Suppressor macrophage treated with lipopolysaccharide for 1 hour (primary cell): ENCODE measurements around the gene LRRC8B.

Experiments
- DNase-seq, 3 donors: peaks; one replicate each; pipeline ENCODE4 v3.0.0-alpha.2; 2020 to 2022

The LRRC8B gene

DNA sequence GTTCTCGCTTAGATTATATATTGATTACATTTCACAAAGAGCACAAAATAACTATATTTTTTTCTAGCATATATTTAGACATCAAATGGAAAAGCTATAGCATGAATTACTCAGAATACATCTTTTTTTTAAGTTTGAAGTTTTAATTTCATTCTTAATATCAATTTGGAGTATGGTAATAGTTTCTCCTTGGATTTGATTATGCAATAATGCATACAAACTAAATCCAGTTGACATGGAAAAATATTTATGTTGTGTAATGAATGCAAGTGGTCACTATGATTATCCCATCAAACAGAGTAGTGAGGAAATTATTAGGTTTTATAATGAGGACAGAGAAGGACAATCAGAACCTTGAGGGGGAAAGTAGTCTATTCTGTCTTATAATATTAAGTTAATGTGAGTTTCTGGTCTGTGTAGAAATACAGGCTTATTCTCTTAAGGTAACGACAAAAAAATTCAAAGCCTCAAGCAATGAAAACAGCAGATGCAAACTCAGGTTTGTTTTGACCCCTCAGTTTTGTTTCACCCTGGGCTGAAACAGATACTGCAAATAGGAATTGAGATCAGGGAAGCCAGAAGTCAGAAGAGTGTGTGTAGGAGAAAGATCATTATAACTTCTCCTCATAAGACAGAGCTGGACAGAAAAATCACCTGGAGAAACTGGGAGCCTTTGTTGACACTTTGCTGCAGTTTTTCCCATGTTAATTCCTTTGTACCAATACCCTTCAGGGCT is 23.7 kb downstream of the LRRC8B start:
- no peak for DNase-seq

DNA sequence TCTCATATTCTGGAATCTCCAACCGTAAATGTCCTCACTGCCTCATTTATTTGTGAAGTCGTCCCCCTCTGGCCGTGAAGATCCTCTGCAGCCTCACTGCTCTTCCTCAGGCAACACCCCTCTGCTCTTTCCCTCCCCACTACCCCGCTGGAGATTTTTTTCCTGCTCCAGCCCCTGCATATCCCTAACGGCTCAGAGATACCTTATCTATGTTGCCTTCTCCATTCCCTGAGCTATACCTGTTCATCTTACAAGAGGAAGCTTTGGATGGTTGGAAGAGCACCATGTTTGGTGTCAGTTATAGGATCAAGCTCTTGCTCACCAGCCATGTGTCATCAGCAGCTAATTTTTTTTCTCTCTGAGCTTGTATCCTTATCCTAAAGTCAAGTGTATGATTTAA is 26.4 kb downstream of the LRRC8B start:
- no peak for DNase-seq

DNA sequence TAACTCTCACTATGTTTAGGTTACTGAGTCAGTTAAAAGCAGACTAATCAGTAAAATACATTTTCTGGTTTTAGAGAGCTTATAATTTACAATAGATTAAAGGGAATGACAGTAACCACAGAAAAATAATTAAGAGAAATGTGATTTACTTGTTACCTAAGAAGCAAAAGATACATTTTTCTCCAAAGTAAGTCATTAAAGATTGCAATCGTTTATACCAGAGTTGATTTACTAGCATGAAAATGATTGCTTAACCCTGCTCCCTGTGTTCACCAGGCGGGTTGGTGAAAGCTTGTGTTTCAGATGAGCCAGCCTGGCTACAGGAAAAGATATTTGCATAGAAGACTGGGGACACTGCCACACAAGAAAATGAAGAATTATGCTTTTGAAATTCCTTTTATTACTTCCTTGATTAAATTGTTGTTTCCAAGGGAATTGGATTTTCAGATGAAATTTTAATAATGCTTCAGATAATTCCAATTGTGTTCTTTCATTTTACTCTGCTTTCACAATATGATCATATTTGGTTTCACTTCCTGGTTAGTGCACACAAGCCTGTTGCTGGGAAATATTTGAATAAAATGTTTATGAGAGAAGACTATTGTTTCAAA is 27.9 kb downstream of the LRRC8B start:
- peak; percentile 51 to 85 (median 82) for DNase-seq

DNA sequence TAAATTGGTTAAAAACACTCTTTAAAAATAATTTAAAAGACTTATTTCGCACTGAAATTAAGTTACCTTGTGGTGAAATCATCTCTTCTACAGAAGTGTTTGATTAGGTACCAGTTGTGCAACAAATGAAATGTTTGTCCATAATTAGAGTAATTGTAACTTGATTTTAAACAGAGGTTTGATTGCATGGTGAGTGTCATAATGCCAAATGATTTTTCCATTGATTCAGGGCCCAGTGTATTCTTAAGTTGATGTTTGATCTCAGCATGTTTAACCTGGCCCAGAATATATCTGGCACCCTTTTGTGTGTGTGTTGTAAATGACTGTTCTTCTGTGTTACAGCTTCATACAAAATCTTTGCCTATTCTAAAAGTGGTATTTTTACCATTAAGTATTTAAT is 28.5 kb downstream of the LRRC8B start:
- no peak for DNase-seq

DNA sequence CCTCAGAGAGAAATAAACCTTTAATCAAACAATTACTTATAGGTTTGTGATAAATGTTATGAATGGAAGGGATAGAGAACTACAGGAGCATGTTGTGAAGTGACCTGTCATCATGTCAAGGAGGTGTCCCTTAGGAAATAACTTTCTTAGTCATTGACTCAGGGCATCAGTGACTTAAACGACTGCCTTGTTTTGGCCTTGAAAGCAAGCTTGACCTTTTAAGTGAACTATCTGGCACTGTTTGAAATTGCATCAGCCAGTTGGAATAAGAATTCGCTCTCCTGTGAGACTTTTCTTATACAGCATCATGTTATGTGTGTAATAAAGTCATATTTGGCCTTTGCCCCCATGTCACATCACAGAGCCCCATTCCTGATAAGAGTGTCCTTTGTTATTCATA is 30.9 kb downstream of the LRRC8B start:
- DNase-seq = peak; percentile 20 to 55 (median 43)

DNA sequence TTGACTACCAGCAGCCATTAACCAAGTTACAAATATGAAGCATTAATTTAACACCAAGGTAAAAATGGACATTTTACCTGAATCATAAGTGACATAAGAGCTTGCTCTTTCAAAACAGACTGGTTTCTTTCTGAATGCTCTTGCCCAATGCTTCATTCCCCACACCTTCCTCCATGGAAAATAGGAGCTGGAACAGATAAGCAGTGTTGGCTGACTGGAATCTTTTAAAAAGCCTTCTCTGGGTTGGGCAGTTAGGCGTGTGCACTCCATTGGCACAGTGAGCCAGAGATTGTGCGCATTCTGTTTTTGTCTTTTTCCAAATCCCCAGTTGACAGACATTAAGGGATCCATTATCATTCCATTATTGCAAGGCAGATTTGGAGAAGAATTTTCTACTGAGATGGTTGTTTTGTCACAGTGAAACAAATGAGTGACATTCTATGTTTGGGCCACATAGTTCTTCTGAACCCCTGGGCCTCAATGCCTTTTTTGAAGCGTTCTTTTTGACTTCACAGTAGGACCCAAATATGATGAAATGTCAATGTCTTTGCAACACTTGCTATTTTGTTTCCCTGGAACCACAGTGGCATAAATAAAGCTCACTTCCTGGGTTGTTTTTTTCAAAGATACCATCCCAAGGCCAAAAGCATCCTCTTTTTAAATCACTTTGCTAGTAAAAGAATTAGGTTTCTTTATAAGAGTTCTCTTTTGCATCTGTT is 32.3 kb downstream of the LRRC8B start:
- DNase-seq = peak; percentile 24 to 43 (median 39)

DNA sequence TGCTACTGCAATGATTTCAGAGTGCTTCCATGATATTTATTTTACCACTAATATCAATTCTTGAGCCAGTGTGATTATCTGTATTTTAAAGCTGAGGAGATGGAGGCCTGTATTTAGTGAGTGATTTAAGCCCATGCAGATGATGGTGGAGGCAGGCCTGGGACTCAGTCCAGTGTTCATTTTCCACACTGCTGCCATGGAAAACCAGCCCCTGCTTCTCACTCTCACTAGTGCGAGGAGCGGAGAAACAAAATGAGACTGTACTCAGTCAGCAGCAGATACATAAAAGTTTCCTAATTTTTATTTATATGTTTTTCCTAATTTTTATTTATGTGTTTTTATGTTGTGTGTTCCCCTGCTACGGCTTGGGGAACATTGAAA is 32.8 kb downstream of the LRRC8B start:
- DNase-seq = no peak

DNA sequence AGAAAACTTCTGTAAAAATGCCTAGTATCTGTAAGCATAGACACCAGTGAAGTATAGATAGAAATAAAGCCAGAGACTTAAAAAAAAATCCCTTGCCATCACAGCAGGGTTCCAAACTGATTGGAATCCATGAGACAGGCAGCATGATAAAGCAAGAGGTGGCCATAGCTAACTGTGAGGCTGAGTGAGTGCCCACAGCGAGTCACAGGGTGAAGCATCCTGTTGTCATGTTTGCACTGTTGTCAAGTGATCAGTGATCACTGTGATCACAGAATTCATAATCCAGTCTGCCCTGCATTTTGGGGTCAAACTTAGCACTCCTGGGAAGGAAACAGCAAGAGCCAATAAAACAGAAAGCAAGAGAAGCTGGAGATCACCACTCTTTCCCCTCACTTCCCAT is 33.3 kb downstream of the LRRC8B start:
- DNase-seq = peak in 2 of 3 donors; percentile 33 to 51

DNA sequence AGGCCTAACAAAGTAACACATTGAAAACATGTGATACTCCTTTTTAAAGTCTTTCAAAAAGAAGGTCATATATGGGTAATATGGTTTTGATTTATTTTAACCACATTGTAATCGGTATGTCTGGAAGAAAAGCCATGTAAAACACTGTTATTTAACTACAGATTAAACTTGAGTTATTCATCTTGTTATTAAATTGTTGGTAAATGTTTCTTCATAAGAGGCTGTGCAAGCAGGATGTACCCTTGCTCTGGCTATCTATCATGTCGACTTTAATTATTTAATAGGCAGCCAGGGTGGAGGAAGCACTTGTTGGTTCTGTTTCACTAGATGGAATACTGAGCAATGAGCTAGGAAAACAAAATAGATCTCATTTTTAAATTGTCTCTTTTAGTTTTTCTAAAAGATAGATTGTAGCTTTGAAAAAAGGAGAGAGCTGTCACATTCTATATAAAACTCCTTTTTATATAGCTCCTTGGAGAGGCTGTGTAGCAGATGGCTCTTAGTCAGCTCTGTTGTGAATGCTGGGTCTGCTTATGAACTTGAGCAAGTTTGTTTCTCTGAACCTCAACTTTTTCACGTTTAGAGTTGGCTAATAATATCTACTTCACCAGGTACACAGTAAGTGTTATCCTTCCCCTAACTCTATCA is 39.5 kb downstream of the LRRC8B start:
- DNase-seq = no peak

DNA sequence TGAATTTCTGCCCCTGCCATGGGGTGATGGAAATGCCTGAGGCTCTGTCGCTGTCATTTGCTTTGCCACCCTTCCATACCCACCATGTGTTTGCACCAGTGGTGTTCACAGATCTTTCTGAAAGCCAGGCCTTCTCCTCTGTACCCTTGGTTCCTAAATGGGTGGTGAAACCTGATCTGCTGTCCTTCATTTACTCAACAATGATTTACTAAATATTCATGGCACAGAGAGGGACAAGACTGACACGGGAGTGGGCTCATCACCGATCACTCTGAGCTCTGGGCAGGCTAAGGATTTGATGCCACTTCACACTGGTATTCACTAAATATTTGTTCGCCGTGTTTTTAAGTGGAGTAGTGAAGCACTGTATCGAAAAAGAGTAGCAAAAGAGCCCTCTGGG is 40.9 kb downstream of the LRRC8B start:
- no peak for DNase-seq

DNA sequence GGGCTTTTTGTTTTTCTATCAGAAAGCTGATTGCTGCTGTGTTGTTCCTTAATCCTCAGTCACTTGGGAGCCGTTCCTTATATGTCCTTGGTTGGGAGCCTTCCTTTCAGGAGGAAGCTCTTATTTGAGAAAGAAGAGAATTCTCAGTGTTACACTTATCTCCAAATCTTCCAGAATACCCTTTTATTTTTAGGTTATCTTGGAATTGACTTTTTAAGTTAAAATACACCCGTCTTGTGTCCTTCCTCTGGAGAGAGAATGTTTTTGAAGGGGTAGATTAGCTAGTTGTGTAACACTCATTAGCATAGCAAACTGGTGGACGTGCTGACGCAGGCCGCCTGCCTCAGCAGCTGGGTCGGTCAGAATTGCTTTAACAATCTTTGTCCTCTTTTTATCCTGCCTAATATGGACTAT is 42.1 kb downstream of the LRRC8B start:
- DNase-seq = peak; percentile 45 to 57 (median 51)

DNA sequence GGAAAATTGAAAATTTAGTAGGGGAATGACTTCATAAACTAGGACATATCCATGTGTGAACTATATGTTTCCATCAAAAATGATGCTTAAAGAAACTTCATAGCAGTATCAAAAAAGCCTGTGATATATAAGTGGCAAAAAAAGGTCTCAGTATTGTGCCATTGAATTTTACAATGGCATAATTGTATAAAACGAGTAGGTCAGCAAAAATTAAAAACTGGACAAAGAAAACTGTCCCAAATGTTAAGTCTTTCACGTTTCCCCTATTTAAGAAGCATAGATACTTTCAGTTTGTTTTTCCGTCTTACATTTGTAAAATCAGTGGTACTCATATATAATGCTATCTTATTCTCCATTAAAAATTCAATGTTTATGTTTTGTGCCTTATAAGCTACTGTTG is 43.2 kb downstream of the LRRC8B start:
- DNase-seq = no peak

DNA sequence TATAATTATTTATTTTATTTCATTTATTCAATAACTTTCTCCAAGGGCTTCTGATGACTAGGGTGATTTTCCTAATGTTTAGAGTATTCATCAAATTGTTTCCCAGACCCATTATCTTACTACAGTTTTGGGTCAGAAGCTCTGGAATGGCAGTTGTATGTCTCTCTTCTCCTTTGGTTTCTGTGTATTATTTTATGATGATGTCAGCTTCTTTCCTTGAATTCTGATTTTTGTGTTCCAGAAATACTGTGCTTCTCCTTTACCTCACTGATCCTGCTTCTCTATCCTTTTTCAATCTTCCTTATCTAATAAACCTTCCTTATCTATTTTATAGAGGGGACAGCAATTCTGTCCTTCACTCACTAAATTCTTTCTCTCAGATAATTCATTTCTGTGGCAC is 48.8 kb downstream of the LRRC8B start:
- no peak for DNase-seq

DNA sequence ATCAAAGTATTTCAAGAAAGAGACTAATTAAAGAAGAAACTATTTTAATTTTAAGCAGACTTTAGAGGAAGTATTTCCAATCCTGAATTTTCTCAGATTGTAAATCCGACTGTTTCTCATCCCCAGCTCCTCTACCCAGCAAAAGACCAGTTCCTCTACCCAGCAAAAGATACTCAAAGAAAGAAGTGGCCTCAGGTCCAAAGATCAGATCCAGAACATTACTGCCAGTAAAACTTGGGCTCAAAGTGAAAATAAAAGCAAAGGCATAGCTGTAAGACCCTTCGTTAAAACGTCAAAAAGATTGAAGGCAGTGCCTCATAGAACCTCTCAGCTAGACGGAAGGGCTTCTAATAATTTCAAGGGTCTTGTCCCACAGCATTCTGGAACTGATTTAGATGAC is 50.0 kb downstream of the LRRC8B start:
- DNase-seq = no peak

DNA sequence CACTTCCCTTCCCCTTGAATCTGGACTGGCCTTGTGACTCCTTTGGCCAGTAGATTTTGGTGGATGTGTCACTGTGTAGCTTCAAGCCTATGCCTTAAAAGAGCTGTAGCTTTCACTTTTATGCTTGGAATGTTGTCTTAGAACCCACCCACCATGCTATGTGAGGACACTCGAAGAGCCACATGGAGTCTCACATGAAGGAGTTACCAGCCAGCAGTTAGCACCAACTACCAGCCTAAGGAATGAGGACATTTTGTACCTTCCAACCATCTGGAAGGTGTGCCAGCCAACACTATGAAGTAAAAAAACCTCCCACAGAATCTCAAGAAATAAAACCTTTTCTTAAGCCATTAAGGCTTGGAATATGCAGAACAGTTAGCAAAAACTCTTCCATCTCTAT is 50.6 kb downstream of the LRRC8B start:
- no peak for DNase-seq

DNA sequence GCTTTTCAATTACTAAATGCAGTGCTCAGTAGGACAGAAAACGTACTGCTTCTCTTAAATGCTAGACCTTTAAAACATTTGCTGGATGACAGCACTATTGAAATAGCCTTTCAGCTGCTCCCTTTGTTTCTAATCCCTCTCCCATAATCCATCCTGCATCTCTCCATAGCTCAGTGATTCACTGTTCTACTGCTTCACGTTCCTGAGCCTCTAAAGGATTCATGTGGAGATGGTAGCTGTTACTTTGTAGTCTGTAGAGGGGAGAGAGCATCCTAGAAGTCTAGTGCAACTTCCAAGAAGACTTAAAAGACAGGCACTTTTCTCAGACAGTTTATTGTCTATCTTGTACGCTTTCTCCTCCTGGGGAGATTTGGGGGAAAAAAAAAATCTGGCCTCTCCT is 51.4 kb downstream of the LRRC8B start:
- DNase-seq = no peak

DNA sequence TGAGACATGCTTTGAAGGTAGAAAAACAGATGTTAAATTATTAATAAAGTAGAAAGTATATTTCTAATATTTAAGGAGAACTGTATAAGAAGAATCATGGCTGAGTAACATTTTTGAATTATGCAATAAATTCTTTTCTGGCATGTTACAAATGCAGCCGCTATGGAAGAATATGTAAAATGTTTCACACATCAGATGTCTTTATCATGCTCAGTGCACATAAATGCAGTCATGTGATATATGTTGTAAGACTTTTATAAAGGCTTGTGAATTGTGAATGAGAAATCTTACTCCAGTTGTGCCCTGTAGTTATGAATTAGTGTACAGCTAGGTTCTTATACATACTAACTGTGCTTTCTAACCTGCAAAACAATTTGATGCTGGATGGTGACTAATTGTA is 53.5 kb downstream of the LRRC8B start:
- peak in 1 of 3 donors; percentile 14 for DNase-seq

DNA sequence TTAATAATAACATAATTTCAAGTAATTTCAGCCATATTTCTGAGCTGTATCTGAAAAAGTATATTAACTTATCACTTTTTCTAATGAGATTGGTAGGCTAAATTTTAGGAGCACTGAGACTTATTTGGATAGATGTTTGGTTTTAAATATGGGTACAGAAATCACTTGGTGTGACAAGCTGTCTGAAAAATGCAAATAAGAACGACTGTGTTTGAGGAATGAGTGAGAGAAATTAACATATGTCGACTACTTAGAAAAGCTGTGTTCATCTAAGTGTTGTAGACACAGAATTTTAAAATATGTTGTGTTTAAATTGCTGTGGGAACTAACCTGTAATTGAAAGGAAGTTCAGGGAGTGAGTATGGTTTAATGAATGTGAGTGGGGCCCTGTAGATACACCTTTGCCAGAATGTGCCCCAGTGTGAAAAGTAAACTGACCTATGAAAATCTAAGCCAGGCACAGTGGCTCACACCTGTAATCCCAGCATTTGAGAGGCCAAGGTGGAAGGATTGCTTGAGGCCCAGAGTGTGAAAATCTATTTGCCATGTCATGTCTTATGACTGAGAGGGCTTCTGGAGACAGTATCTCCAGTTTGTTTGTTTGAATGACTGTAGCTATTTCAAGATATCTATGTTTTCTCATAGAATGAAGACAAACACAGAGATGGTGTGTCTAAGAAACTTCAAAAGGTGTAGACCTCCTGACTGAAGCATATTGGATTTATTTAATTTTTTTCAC is 54.5 kb downstream of the LRRC8B start:
- DNase-seq = no peak

DNA sequence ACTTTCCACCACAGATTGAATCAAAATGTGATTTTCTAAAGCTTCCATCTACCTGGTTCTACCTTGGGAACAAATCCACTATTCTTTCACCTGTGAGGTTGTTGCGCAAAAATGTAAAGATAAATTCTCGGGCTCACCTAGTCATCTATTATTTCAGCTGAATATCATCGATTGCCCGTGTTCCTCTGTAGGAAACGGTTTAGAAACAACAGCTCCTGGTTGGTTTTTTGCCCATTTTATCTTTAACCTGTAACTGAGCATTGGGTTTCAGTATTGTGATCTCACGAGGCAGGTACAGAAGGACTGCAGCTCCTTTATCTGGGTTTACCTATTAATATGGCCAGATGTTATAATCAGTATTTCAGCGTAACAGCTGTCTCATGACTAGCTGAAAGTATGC is 55.4 kb downstream of the LRRC8B start:
- no peak for DNase-seq

DNA sequence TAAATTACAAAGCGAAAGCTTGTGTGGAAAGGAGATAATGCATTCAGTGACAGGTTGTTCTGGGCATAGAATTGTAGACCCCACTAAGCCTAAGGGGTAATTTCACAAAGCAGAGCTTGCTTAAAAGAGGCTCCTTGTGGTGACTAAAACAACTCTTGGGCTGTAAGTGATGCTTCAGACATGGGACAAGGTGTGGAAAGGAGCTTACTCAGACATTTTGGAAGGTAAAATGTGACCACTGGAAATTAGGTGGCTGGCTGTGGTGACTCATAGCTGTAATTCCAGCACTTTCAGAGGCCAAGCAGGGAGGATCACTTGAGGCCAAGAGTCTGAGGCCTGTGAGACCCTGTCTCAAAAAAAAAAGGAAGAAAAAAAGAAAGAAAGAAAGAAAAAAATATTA is 57.2 kb downstream of the LRRC8B start:
- DNase-seq = no peak

DNA sequence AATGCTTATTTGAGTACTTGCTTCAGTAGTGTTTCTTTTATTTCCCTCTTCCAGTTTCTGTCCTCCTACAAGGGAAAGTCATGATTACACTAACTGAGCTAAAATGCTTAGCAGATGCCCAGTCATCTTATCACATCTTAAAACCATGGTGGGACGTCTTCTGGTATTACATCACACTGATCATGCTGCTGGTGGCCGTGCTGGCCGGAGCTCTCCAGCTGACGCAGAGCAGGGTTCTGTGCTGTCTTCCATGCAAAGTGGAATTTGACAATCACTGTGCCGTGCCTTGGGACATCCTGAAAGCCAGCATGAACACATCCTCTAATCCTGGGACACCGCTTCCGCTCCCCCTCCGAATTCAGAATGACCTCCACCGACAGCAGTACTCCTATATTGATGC is 57.9 kb downstream of the LRRC8B start:
- DNase-seq = peak in 1 of 3 donors; percentile 22

DNA sequence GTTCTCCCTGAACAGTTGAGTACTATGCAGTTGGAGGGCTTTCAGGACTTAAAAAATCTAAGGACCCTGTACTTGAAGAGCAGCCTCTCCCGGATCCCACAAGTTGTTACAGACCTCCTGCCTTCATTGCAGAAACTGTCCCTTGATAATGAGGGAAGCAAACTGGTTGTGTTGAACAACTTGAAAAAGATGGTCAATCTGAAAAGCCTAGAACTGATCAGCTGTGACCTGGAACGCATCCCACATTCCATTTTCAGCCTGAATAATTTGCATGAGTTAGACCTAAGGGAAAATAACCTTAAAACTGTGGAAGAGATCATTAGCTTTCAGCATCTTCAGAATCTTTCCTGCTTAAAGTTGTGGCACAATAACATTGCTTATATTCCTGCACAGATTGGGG is 59.6 kb downstream of the LRRC8B start:
- DNase-seq = no peak

DNA sequence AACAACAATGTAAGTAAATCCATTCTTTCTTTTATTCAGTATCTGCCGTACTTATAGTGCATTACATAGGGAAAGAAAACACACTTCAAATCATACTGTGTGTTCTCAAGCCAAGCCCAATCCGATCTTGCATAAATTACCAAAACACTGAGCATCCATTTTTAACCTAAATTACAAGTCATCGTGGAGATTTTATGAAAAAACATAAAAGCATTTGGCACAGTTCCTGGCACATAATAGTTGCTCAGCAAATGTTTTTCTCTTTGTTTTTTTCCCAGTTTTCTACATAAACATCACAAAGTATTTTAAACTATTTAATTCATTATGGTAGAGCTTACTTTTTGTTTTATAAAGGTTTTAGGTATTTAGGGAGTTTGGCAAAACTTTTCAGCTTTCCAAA is 60.2 kb downstream of the LRRC8B start:
- DNase-seq = no peak
